Neural progenitor cell (in vitro differentiated cells): ENCODE measurements around the gene ARHGAP24.

Experiments
- CTCF ChIP-seq: fragments of 200-600 bp; sonication (generic); IDR thresholded peaks from 2 replicates; pipeline ENCODE4 v1.5.1; 2017; ENCODE audit warnings: antibody characterized with exemption, mild to moderate bottlenecking
- EZH2 ChIP-seq: fragments of 200-600 bp; sonication (generic); IDR thresholded peaks from 2 replicates; pipeline ENCODE4 v1.6.1; 2017; ENCODE audit warnings: antibody characterized with exemption, mild to moderate bottlenecking, moderate library complexity

GRCh38 chr4:85826060-85826678 lies 351.2 kb downstream of the ARHGAP24 start:
- TF ChIP-seq CTCF: peak; percentile 28
- TF ChIP-seq EZH2: no peak
